ENCODE results near the gene MRGPRF. TPM values are rescaled to one million over a fixed set of nuclear protein-coding genes. Genes with fewer than 3 reads are reported as not detected.

The MRGPRF gene
- total and polyA plus RNA-seq, 2 of the 8 experiments (the other 6 are each of a cell fraction or from before 2014, with no cell fraction given) = 7.5 to 11.0 TPM

DNA sequence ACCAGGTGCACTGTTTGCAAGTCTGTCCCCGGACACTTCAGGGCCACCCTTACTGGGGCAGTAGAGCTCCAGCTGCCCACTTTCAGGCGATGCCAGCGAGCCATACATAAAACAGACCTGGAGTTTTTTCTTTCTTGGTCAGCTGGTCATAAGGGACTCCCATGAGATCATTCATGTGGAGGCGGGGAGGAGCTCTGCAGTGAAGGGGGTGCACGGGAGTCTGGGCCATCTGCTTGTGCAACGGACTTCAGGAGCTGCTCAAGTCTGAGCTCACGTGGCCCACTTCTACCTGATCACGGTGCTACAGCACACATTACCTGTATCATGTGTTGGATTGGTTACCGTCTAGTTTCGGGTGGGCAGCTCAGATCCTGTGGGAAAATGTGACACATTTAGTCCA, 9.2 kb upstream of the MRGPRF start:
- WGBS, 2 experiments (ENCODE audit: extremely low coverage in 1 of 2, insufficient coverage in 1 of 2, insufficient read length in 1 of 2, insufficient replicate concordance in 2 of 2, low coverage in 1 of 2, low lambda C conversion rate in 2 of 2, missing lambda C conversion rate in 1 of 2) = 93% methylated on average over 10 of the region's 10 CpGs; no CpG with 5 or more reads in 1 of the 2 experiments
- Histone ChIP-seq H3K79me1 (ENCODE audit: low read depth, low read length) (no peaks in the 10 kb centered on the region), H2AK5ac (ENCODE audit: low read depth, low read length) (no peak overlapping the region), H3K27ac (ENCODE audit: low read depth, low read length) (no peak overlapping the region), H3K56ac (replicated peaks; ENCODE audit: insufficient read length, low read depth, low read length) (no peak overlapping the region), H4K20me1 (replicated peaks in 1 of 2; ENCODE audit: control insufficient read depth in 1 of 2, insufficient read depth in 2 of 2, low read length in 2 of 2) (no peaks in the 10 kb centered on the region), H2BK5ac (ENCODE audit: low read depth, low read length) (no peak overlapping the region), H2BK15ac (ENCODE audit: low read length) (no peak overlapping the region), H3K18ac (ENCODE audit: extremely low read depth, low read length) (no peak overlapping the region), H3K4ac (replicated peaks; ENCODE audit: insufficient read length, low read depth, low read length) (no peak overlapping the region), H4K91ac (replicated peaks; ENCODE audit: insufficient read length, low read length) (no peak overlapping the region), H2AFZ (ENCODE audit: low read length) (no peak overlapping the region), H3K4me3 (ENCODE audit: extremely low read depth in 1 of 4, insufficient read depth in 2 of 4, low read depth in 3 of 4, low read length in 4 of 4) (no peak overlapping the region), H4K5ac (ENCODE audit: insufficient read length, low read depth, low read length) (no peak overlapping the region), H2BK20ac (ENCODE audit: low read length) (no peak overlapping the region), H4K8ac (ENCODE audit: extremely low read depth, insufficient read depth, low read length) (no peak overlapping the region), H2BK120ac (replicated peaks; ENCODE audit: low read depth, low read length) (no peak overlapping the region), H3K4me2 (ENCODE audit: insufficient read depth in 1 of 2, low read depth in 2 of 2, low read length in 2 of 2) (no peak overlapping the region), H3K9me3 (ENCODE audit: insufficient read depth in 2 of 2, low read depth in 1 of 2, low read length in 1 of 2) (no peaks in the 10 kb centered on the region), H3K23me2 (ENCODE audit: low read depth, low read length) (no peaks in the 10 kb centered on the region), H3K27me3 (replicated peaks in 1 of 4; ENCODE audit: control insufficient read depth in 3 of 4, extremely low read depth in 1 of 4, insufficient read depth in 3 of 4, low read length in 3 of 4) (no peaks in the 10 kb centered on the region), H2BK12ac (ENCODE audit: low read depth, low read length) (no peak overlapping the region), H3K23ac (ENCODE audit: insufficient read length) (no peak overlapping the region), H3K36me3 (ENCODE audit: control insufficient read depth in 2 of 4, insufficient read depth in 4 of 4, low read length in 3 of 4) (no peaks in the 10 kb centered on the region), H3K14ac (ENCODE audit: insufficient read length) (no peak overlapping the region), H3K9ac (replicated peaks in 1 of 4; ENCODE audit: extremely low read depth in 1 of 4, low read depth in 3 of 4, low read length in 3 of 4) (no peak overlapping the region), H3K4me1 (replicated peaks in 1 of 4; ENCODE audit: control insufficient read depth in 3 of 4, insufficient read depth in 4 of 4, low read length in 3 of 4) (no peaks in the 10 kb centered on the region), H3K79me2 (ENCODE audit: control insufficient read depth in 1 of 2, insufficient read depth in 2 of 2, low read length in 2 of 2) (no peaks in the 10 kb centered on the region)
- POLR2A ChIA-PET (ENCODE audit: partially characterized antibody) = interaction anchor here (0.6 kb wide), 1 partner anchor 1854 kb away, joined by 4 read pairs; no protein-coding TSS in a partner anchor
- no peak for FAIRE-seq
- CTCF ChIA-PET (ENCODE audit: partially characterized antibody) = interaction anchor here (1.1 to 1.9 kb wide), 5 partner anchors 10 to 72 kb away, joined by 3 to 7 read pairs (median 5); partner anchors contain the start of gene MRGPRF
- TF ChIP-seq CBX5 (IDR thresholded peaks at IDR 0.05; ENCODE audit: low read depth, low read length) (no peak), TCF12 (IDR thresholded peaks at IDR 0.05; ENCODE audit: low read depth, low read length) (no peak), TBP (IDR thresholded peaks at IDR 0.05; ENCODE audit: low read depth, low read length) (no peak), RNF2 (IDR thresholded peaks at IDR 0.05; ENCODE audit: borderline replicate concordance, low read depth, low read length, missing control alignments, poor library complexity, severe bottlenecking) (no peak), KDM5A (IDR thresholded peaks at IDR 0.05; ENCODE audit: low read length) (no peak), BCL11A (IDR thresholded peaks at IDR 0.05; ENCODE audit: low read depth in 2 of 2, low read length in 2 of 2) (no peak), KDM1A (IDR thresholded peaks at IDR 0.05; ENCODE audit: borderline replicate concordance, low read length) (no peak)
- DNase-seq (ENCODE audit: low read depth in 1 of 2, low spot score in 2 of 2) = no peak

Measured in H1 (cell line).